NCI-H1417 (cell line): Measurements from ENCODE around the gene STIM2.

Experiments used
- DNase-seq, 3 experiments: peaks; one replicate each; lab custom pipeline; 2025; lab: John Stamatoyannopoulos, UW

STIM2 gene

DNA sequence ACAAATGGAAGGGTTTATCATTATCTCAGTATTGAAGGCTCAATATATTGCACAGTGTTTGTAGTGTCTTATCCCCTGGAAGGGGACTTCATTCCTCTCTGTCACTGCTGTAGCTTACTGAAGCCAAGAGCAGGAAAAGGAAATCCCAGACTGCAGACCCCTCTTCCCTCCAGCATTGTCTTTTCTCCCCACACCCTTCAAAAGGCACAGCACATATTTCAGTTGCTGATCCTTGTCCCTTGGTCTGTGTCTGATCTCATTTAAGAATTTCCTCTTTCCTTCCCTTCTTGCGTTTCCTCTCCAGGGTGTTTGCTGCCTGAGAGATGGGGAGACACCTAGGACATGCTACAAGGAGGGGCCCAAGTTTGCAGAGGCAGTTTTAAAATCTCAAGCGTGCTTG is 40.1 kb downstream of the STIM2 start:
- no peak for DNase-seq

DNA sequence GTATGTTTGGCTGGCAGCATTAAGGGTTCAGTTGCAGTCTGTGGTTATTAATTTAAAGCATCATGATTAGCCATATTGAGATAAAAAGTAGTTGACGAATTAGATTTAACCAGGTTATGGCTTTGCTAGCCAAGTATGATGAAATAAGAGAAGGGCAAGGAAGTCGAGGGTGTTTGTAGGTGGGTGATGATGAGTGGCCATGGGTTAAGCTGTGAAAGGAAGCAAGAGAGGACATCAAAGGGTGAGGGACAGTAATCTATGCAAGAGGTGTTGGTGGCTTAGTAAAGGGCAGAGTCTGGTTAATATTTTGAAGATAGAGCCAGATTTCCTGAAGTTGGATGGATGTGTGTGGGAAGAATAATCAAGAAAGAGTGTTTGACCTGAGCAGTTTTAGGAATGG is 44.5 kb downstream of the STIM2 start:
- DNase-seq = no peak

DNA sequence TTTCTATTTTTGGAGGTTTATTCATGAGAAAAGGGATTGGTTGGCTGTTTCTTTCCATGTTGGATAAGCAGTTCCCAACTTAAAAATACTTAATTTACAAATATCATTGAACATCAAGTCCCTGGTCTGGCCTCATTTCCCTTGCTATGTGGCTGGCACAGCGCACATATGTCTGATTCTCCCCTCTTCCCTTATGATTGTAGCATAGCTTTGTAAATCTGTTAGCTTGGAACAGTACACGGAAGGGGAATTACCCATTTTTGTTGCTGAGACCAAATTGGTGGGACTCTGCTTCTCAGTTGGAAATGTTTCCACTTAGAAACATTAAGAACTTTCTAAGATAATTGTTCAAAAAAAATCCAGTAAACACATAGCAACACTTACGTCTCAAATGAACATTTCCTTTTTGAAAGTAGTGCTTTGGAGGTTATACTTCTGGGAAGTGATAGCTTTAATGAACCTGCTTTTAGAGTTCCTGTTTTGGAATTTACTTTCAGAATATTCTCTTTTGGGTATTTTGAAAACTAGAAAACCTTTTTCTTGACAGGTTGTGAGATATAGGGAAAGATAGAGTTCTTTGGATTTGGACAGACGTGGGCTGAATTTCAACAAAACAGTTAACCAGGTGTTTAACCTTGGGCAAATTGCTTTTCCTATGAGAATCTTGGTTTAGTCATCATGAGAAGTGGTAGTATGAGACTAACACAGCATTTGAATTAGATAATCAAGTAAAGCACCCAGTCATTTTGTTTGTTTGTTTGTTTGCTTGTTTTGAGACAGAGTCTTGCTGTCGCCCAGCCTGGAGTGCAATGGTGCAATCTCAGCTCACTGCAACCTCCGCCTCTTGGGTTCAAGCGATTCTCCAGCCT is 47.3 kb downstream of the STIM2 start:
- no peak for DNase-seq

DNA sequence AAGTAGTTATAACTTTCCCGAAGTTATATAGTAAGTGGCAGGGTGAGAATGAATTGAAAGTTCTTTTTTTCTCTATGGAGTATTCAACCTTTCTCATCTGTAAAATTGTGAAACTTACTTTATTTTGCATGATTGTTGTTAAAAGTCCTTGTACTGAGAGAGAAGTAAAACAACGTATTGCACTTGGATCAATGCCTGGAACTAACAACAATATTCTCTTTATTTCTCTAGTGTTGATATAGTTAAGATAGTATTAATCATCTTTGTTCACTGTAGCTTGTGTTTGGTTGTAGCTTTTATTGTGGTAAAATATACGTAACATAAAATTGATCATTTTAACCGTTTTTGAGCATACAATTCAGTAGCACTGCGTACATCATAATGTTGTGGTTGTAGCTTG is 48.7 kb downstream of the STIM2 start:
- no peak for DNase-seq

DNA sequence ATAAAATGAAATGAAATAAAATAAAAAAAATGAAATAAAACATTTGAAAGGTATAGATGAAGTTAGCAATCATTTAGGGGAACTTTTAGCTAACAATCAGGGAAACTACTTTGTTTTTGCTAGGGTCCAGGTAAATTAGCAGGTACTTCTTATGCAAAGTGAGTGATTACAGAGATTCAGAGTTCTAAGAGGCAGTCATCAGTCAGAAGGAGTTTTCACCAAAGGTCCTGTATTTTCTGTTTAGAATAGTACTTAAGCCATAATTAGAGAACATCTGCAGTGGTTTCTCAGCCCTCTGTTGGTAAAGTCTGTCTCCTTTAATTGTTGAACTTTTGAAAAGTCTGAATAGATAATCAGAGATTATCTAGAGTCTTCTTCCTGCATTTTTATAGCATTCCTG is 50.6 kb downstream of the STIM2 start:
- DNase-seq = no peak

DNA sequence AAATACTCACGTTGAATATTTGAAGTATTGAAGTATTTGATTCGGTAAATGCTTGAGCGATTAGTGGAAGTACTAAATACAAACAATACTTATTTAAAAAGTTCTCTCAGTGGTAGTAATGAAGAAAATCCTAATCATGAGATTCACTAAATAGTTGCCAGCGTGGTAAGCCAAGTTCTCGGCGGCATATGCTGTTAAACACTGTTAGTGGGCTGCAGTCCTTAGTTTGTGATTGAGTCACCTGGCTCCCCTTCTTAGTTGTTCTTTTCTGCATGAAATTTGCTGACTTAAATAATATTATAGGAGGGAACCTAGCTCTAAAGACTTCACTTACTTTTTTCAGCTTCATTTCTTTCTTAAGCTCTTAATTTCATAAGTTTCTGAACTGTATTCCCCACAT is 51.4 kb downstream of the STIM2 start:
- DNase-seq = no peak

DNA sequence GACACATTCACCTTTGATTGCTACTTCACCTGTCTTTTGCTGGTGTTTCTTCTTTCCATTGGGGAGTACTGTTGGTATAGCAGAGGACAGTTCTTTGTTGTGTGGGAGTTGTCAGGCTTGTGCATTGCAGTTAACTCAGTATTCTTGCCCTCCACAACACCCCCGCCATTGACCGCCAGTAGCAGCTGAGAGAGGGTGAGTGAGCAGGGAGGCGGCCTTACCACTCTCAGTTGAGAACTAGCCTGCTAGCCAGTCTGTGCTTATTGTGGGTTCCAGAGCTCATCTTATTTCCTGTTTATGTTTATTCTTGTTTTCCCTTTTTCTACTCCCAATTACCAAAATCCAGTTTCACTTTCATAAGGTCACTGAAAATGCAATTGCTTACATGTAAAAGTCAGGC is 52.2 kb downstream of the STIM2 start:
- DNase-seq = no peak

DNA sequence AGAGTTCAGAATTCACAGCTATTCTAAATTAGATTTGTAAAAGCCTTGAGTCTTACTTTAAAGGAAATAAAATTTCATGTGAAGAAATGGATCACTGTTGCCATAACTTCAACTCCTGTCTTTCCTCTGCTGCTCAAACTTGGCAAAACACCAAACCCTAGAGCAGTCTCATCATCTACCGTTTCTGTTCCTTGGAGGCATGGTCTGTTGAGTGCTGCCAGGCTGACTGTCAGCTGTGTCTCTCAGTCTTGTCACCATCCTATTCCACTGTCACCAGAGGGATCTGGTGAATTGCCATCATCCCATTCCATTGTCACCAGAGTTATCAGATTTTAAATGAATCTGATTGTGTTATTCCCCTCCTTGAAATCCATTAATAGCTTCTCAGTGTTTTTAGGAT is 55.6 kb downstream of the STIM2 start:
- DNase-seq = no peak

DNA sequence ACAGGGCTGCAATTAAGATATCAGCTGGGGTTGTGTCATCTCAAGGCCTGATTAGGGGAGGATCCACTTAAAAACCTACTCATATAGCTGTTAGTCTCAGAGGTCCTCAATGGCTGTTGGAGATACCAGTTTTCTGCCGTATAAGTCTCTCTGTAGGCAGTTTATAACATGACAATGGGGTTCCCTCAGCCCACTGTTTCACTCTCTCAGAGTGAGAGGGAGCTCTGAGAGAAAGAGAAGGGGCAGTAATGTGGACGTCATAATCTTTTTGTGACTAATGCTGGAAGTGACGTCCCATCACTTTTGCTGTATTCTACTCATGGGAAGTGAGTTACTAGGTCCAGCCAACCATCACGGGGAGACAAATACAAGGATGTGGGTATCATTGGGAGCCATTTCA is 70.3 kb downstream of the STIM2 start:
- no peak for DNase-seq

DNA sequence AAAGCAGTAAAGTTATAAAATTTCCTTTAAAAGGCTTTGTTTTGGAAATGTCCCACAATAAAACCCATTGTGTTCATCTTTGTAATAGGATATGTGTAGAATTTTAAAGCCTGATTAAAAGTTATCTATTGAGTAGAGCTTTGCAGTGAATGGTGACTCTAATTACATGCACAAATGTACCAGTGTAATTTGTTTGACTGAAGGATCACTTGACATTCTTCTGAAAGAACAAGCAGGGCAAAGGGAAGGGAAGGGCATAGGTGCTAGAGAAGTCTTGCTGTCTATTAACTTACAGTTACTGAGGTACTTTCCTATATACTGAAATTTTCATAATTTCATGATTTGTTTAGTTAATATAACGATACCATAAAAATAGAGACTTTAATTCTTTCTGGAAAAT is 70.8 kb downstream of the STIM2 start:
- peak in 2 of 3 experiments; percentile 3 to 8 for DNase-seq

DNA sequence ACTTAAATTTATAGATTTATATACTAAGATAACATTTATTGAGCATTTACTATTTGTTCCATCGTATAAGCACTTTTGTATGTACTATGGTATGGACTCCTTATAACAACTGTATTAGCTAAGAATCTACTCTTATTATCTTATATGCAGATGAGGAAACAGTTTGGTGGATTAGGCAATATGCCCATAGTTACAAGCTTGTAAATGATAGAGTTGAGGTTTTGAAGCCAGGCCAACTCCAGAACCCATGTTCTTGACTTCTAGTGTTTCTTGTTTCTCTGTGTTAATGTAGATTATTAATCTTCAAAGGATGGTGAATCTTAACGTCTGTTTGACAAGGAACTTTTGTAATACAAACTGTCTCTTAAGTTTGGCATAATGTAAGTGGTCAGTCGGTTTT is 71.3 kb downstream of the STIM2 start:
- DNase-seq = no peak

DNA sequence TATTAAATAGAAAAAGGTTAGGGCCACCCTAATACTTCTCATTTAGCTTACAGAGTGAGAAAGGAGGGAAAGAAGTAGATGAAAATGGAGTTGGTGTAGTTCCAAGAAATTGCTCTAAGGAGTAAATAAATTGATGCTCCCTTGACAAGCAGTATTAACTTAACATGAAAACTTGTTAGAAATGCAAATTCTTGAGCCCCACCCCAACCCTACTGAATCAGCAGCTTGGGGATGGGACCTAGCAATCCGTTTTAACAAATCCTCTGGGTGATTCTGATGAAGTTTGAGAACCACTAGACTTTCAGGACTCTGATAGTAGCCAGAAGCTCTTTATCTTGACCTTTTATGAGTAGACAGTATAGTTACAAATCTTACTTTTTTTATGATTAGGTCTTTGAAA is 74.8 kb downstream of the STIM2 start:
- no peak for DNase-seq

DNA sequence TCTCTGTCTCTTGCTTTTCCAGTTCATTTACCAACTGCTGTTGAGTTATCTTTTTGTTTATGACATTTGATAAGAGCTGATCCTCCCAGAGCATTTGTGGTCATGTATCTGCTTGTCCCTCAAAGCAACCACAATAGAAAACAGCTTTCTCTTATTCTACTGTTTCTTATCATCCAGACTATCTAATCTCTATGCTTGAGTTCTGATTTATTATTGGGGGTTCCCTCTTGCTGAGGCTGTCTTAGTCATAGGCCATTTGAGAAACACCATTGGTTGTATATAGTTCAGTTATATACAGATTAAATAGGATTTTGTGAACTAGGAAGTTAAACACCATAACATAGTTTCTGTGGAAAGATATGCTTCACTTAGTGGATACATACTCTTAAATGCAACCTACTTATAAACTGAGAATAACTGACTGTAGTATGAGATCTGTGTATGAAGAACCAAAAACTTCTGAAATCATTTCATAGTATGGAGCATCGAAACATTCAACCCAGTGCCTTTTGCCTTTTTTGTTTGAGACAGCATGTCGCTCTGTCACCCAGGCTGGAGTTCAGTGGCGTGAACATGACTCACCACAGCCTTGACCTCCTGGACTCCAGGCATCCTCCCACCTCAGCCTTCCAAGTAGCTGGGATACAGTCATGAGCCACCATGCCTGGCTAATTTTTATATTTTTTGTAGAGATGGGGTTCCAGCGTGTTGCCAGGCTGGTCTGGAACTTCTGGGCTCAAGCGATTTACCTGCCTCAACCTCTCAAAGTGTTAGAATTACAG is 75.8 kb downstream of the STIM2 start:
- no peak for DNase-seq

DNA sequence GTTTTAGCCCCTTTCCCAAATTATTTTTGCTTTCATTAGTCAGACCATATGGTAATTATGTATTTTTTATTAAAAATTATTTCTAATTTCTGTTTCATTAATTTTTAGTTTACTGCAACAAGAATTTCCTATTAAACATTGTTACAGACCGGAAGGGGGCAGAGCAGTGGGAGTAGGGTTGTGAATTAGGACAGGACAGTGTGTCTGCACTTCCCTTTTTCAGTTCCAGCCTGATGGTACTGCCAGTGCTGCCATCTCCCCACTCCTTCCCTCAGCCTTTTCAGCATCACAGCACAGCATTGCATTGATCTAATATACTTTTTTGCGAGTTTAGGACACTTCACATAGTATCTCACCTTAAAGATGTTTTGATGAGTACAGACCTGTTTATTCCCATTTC is 76.5 kb downstream of the STIM2 start:
- no peak for DNase-seq

DNA sequence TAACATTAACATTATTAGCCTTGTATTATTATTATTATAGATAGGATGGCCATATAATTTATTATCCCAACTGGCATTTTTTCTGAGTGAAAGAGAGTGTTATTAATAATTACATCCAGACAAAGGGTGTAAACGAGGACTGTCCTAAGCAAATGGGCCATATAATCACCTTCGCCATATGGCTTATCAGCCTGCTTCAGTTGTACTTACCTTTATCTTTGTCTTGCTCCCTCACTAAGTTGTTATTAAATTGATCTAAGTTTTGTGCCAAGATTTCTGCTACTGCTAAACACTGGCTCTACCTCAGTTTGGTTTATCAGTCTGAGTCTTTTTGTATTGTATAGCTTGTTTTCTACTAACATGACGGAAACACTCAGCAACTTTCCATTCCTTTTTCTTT is 76.9 kb downstream of the STIM2 start:
- peak in 1 of 3 experiments; percentile 10 for DNase-seq

DNA sequence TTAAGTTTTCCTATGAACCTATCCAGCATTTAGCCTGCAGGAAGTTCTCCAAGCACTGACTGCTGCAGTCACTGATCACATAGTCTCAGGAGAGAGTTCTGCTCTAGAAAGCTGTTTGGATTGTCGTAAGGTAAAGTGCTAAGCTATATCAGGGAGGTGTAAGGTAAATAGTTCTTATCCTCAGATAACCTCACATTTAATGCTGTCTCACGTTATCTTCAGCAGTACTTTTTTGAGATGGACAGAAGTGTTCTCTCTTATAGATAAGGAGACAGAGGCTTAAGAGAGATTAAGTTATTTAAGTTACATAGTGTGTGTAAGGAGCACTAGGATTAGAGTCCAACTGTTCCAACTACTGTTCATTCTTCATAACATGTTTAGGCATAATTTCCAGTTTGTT is 77.9 kb downstream of the STIM2 start:
- DNase-seq = no peak

DNA sequence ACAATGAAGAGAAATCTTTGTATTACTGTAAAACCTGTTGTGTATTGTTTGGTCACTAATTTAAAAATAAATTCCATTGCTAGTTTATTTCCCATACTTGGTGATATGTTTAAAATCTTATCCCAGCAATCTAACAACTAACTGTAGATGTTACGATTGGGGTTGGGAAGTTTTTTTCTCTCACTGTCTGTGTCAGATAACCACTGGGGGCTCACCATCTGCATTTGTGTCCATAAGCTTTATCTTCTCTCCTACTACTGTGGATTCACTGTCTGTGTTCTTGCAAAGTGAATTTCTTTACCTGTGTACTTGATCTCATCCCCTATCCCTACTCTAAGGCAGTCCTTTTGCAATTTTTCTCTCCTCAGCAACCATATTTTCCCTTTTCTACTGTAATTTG is 81.3 kb downstream of the STIM2 start:
- no peak for DNase-seq

DNA sequence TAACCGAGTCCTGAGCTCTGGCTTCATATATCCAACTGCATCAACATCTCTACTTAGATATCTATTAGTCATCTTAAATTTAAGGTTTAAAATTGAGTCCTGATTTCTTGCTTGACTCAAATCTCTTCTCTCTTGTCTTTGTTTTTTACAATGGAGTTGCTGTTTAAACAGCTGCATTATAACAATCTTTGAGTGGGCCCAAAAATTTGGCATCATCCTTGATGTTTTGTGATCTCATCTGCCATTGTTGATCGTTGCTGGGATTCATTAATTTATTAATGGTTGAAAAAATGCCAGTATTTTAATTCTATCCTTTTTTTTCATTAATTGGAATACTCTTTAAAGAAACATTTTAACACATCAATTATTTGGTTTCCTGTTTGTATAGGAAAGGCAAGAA is 82.2 kb downstream of the STIM2 start:
- peak in 2 of 3 experiments; percentile 10 to 70 for DNase-seq

DNA sequence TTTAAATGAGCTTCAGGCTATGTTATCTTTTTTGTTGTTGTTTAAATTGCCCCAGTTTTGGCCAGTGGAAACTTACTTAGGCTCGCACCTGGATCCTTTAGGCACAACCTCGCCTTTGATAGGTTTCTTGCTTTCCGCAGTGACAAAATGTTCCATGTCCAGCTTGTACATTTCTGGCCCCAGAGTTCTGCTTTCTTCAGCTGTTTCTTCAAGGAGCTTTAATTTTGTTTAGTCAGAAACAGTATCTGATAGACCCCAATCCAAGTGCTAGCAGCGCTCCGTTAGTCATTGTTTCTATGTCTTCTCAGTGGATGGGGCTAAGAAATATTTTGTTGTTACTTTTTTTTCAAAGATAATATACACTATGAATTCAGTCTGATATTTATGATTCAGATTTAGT is 82.8 kb downstream of the STIM2 start:
- DNase-seq = no peak

DNA sequence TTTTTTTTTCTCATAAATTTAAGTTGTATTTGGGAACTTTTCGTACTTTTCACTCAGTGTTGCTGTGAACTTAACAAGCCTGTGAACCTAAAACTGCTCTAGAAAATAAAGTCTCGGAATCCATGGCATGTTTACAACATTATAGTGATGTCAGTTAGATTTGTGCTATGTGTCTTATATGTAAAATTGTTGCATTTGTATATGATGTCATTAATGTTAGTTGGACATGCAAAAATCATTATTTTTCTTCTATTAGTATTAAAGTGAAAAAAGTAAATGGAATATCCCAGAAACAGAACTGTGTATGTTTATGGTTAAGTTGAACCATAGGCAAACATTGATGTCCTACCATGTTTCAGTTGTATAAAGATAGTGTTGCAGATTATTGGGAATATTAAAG is 85.2 kb downstream of the STIM2 start:
- no peak for DNase-seq

DNA sequence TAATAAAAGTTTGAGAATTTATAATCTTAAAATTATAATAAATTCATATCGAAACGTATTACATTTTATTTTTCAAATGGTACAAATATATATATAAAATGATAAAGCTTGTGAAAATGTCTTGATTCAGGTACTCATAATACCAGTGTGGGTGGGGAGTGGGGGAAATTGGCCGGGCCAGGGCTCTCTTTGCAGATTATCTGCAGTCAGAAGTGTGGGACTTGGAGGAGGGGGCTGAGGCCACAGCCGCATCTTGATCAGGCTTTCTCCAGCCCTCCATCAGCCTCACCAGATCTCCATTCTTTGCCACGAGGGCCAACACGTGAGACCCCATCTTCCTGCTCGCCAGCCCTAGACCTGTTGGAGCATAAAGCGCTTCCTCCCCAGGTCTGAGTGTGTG is 86.7 kb downstream of the STIM2 start:
- DNase-seq = no peak

DNA sequence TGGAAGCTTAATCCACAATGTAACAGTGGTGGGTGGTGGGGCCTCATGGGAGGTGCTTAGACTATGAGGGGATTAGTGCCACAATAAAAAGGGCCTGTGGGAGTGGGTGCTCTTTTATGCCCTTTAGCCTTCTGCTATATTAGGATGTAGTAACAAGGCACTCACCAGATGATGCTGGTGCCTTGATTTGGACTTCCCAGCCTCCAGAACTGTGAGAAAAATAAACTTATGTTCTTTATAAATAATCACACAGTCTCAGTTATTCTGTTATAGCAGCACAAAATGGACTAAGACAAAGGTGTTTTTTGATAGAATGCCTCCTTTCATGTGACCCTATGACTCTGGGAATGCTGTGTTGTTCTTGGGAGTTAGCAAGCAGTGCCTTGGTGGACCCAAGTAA is 89.8 kb downstream of the STIM2 start:
- no peak for DNase-seq

DNA sequence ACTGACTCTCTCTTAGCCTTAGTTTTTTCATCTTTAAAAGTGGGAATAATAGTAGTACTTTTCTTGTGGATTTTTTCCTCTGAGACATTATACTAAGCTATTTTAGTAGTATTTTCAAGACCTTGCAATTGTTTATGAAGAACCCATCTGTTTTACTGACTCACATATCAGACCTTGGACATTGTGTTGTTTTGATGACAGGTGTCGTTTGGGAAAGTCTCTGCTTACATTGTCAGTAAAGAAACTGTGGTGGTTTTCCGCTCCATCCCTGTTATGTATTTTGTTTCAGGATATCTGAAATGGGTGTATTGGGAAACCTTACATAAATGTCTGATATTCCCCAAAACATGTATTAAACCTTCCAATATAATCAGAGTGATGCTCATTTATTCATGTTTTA is 92.2 kb downstream of the STIM2 start:
- DNase-seq = no peak

DNA sequence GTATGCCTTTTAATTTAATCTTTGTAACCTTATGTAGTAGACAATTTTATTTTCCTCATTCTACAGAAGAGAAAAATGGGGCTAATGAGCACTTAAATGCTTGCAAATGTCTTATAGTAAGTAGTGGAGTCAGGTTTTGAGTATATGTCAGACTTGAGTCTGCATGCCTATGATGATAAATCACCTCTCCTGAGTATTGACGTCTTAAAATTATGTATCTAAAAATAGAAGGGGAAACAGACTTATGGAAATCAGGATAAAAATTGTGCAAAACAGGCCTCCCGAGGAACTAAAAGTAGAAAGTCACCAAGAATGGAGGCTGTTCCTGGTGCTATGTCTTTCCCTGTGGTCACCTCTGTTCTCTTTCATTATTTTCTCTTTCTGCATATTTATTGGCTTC is 92.7 kb downstream of the STIM2 start:
- DNase-seq = no peak
